PC-9 (cell line): ENCODE results near the gene CTPS2.
"Not testable (repeated sequence)": the region's sequence is repeated elsewhere in the genome, so short reads cannot be mapped to it uniquely, and the experiment has no call there.

ENCODE experiments used
- CTCF ChIP-seq: fragments of 200-600 bp; sonication (generic); conservative IDR thresholded peaks from 2 replicates; pipeline ENCODE4 v1.6.1; 2017; ENCODE audit warnings: mixed run types, antibody characterized with exemption, mild to moderate bottlenecking, moderate library complexity
- EZH2 ChIP-seq: fragments of 200-600 bp; sonication (generic); IDR thresholded peaks from 2 replicates; pipeline ENCODE4 v1.8.0; 2017; ENCODE audit warnings: antibody characterized with exemption, low read depth

DNA sequence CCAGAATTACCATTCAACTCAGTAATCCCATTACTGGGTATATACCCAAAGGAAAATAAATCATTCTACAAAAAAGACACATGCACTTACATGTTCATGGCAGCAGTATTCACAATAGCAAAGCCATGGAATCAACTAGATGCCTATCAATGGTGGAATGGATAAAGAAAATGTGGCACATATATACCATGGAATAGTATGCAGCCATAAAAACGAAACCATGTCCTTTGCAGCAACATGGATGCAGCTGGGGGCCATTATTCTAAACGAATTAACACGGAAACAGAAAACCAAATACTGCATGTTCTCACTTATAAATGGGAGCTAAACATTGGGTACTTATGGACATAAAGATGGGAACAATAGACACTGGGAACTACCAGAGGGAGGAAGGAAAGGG is 101.8 kb downstream of the CTPS2 start:
- not testable (repeated sequence) for TF ChIP-seq CTCF, EZH2
